CD4-positive, alpha-beta memory T cell (primary cell): ENCODE results near the gene EDARADD. TPM values are rescaled to one million over a fixed set of nuclear protein-coding genes. Genes with fewer than 3 reads are reported as not detected.
"Not testable (repeated sequence)": the region's sequence is repeated elsewhere in the genome, so short reads cannot be mapped to it uniquely, and the experiment has no call there.

Experiments
- CTCF ChIA-PET: fragments of 350-600 bp; sonication (Branson Sonifier 250); formaldehyde crosslinking; loops from one replicate; lab custom pipeline; 2021; ENCODE audit warnings: inconsistent platforms; ENCODE audit not compliant: partially characterized antibody; lab: Charles Lee
- POLR2A ChIA-PET: fragments of 350-600 bp; sonication (Branson Sonifier 250); formaldehyde crosslinking; loops from one replicate; lab custom pipeline; 2021; ENCODE audit not compliant: partially characterized antibody; lab: Charles Lee
- DNase-seq, 5 donors: peaks; one replicate each; pipeline versions ENCODE4 v3.0.0 to v3.0.0-alpha.2; 2020 to 2022; ENCODE audit warnings: mixed read lengths in 1 of 5
- H3K27ac ChIP-seq: one replicate; pipeline ENCODE4 v1.7.0; 2013; ENCODE audit warnings: low read depth, low read length
- H3K27me3 ChIP-seq: 2 replicates; pipeline ENCODE4 v1.7.0; 2013; ENCODE audit warnings: mild to moderate bottlenecking, low read length, moderate library complexity; ENCODE audit not compliant: insufficient read depth
- H3K36me3 ChIP-seq: 2 replicates; pipeline ENCODE4 v1.7.0; 2013; ENCODE audit warnings: mild to moderate bottlenecking, low read length, moderate library complexity; ENCODE audit not compliant: insufficient read depth
- H3K4me1 ChIP-seq: 2 replicates; pipeline ENCODE4 v1.7.0; 2013; ENCODE audit warnings: mild to moderate bottlenecking, low read length, moderate library complexity; ENCODE audit not compliant: insufficient read depth
- H3K4me3 ChIP-seq, 2 donors: one replicate each; pipeline ENCODE4 v1.7.0; 2013; ENCODE audit warnings: low read length in 2 of 2, mild to moderate bottlenecking in 1 of 2
- H3K9me3 ChIP-seq, 2 donors: one replicate each; pipeline ENCODE4 v1.7.0; 2013; ENCODE audit warnings: low read length in 2 of 2, control low read depth in 1 of 2; ENCODE audit not compliant: control insufficient read depth in 1 of 2
- H3K27ac Mint-ChIP-seq, 7 donors: one replicate each; pipeline ENCODE4 v1.8.0; 2020 to 2021; ENCODE audit warnings: mixed read lengths in 7 of 7, mild to moderate bottlenecking in 6 of 7, inconsistent platforms in 3 of 7, moderate library complexity in 3 of 7
- H3K27me3 Mint-ChIP-seq, 2 donors: one replicate each; pipeline ENCODE4 v1.8.0; 2020 to 2021; ENCODE audit warnings: mixed read lengths in 2 of 2
- H3K36me3 Mint-ChIP-seq, 2 donors: one replicate each; pipeline ENCODE4 v1.8.0; 2020 to 2021; ENCODE audit warnings: mixed read lengths in 2 of 2, inconsistent platforms in 1 of 2, mild to moderate bottlenecking in 1 of 2
- H3K4me1 Mint-ChIP-seq, 4 donors: one replicate each; pipeline ENCODE4 v1.8.0; 2020 to 2021; ENCODE audit warnings: mixed read lengths in 4 of 4, mild to moderate bottlenecking in 1 of 4
- H3K4me3 Mint-ChIP-seq, 8 donors: one replicate each; pipeline ENCODE4 v1.8.0; 2020 to 2021; ENCODE audit warnings: mixed read lengths in 8 of 8, mild to moderate bottlenecking in 7 of 8, moderate library complexity in 6 of 8, inconsistent platforms in 3 of 8
- H3K9me3 Mint-ChIP-seq, 8 donors: one replicate each; pipeline ENCODE4 v1.8.0; 2020 to 2021; ENCODE audit warnings: mixed read lengths in 8 of 8, mild to moderate bottlenecking in 5 of 8, inconsistent platforms in 3 of 8, moderate library complexity in 1 of 8
- intact Hi-C: fragments of 100-400 bp; cut with micrococcal nuclease; formaldehyde crosslinking; loops from one replicate; pipeline ENCODE4 v1.15.1; 2023
- polyA plus RNA-seq, 2 donors: library from polyadenylated mRNA; unstranded; fragments of 300-500 nt; fragmentation: Illumina TruSeq; gene quantifications; one replicate each; pipeline ENCODE4 v1.2.3, GENCODE V29; 2021
- total RNA-seq, 2 experiments: library from RNA; stranded (reverse); gene quantifications; one replicate each; pipeline ENCODE4 v1.2.3, GENCODE V29; 2021

Gene EDARADD
- total and polyA plus RNA-seq, 4 experiments from 2014 or later: 4.7 to 8.5 (median 7.9) TPM

GRCh38 chr1:236457775-236458174, 63.7 kb downstream of the EDARADD start:
- Mint-ChIP-seq H3K36me3 (peaks cover 0 to 4% of the 10 kb centered on the region in 2 donors), H3K4me1 (peaks cover 9 to 15% (median 13%) of the 10 kb centered on the region in 4 donors), H3K27me3 (peaks cover 0 to 12% of the 10 kb centered on the region in 2 donors), H3K4me3 (no peak overlapping the region), H3K9me3 (peaks cover 0 to 2% (median 0%) of the 10 kb centered on the region in 8 donors), H3K27ac (no peak overlapping the region)
- Histone ChIP-seq H3K27ac (no peak overlapping the region), H3K36me3 (no peaks in the 10 kb centered on the region), H3K9me3 (no peaks in the 10 kb centered on the region), H3K4me1 (peaks cover 7% of the 10 kb centered on the region), H3K27me3 (no peaks in the 10 kb centered on the region), H3K4me3 (no peak overlapping the region)
- DNase-seq: no peak
- POLR2A ChIA-PET: no interaction called here
- CTCF ChIA-PET: interaction anchor here (0.7 kb wide), 1 partner anchor 31 kb away, joined by 3 read pairs; no protein-coding TSS in a partner anchor
- intact Hi-C loops: no loop called here

DNA sequence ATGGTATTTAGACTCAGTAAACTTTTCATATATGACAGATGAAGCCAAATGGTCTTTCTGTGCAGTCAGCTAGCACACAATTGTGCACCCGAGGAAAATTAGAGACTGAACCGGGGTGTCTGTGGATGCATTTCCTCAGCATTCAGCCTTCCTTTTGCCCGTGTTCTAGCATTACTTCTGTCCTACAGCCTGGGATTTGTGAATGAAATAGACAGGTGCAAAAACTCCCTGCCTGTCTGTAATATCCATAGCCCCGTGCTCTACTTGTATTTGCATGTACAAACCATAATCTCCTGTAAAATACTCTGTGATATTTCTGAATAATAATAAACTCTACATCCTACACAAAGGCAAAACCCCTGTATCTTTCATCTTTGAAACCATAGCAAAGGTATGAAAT, 64.9 kb downstream of the EDARADD start:
- peaks cover 3 to 18% of the 10 kb centered on the region in 2 donors for H3K27me3 Mint-ChIP-seq
- no peak overlapping the region for H3K27ac ChIP-seq
- no peak overlapping the region for H3K27ac Mint-ChIP-seq
- no peak overlapping the region for H3K4me3 ChIP-seq
- CTCF ChIA-PET: no interaction called here
- no peaks in the 10 kb centered on the region for H3K9me3 ChIP-seq
- POLR2A ChIA-PET: no interaction called here
- H3K4me1 Mint-ChIP-seq: peaks cover 9 to 15% (median 13%) of the 10 kb centered on the region in 4 donors
- H3K4me1 ChIP-seq: peaks cover 7% of the 10 kb centered on the region
- peaks cover 0 to 2% (median 0%) of the 10 kb centered on the region in 8 donors for H3K9me3 Mint-ChIP-seq
- intact Hi-C loops: no loop called here
- peaks cover 0 to 4% of the 10 kb centered on the region in 2 donors for H3K36me3 Mint-ChIP-seq
- no peaks in the 10 kb centered on the region for H3K27me3 ChIP-seq
- DNase-seq: no peak
- no peak overlapping the region for H3K4me3 Mint-ChIP-seq
- H3K36me3 ChIP-seq: no peaks in the 10 kb centered on the region

DNA sequence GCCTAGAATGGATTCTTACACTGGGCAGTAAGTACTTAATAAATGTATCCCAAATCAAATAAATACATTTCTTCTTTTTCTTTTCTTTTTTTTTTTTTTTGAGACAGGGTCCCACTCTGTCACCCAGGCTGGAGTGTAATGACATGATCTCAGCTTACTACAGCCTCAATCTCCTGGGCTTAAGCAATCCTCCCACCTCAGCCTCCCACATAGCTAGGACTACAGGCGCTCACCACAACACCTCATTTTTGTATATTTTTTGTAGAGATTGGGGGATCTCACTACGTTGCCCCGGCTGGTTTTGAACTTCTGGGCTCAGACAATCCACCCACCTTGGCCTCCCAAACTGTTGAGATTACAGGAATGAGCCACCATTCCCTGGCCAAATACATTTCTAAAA, 66.0 kb downstream of the EDARADD start:
- Mint-ChIP-seq H3K4me1 (peaks cover 15 to 21% (median 19%) of the 10 kb centered on the region in 4 donors), H3K27ac (no peak overlapping the region), H3K4me3 (no peak overlapping the region), H3K36me3 (peaks cover 1 to 4% of the 10 kb centered on the region in 2 donors), H3K9me3 (peaks cover 0 to 4% (median 0%) of the 10 kb centered on the region in 8 donors), H3K27me3 (peaks cover 3 to 22% of the 10 kb centered on the region in 2 donors)
- H3K27me3 ChIP-seq: no peaks in the 10 kb centered on the region
- no peaks in the 10 kb centered on the region for H3K36me3 ChIP-seq
- H3K9me3 ChIP-seq: no peaks in the 10 kb centered on the region
- POLR2A ChIA-PET: no interaction called here
- H3K27ac ChIP-seq: no peak overlapping the region
- DNase-seq: no peak
- CTCF ChIA-PET: no interaction called here
- H3K4me3 ChIP-seq: no peak overlapping the region
- peaks cover 14% of the 10 kb centered on the region for H3K4me1 ChIP-seq
- intact Hi-C loops: no loop called here

DNA sequence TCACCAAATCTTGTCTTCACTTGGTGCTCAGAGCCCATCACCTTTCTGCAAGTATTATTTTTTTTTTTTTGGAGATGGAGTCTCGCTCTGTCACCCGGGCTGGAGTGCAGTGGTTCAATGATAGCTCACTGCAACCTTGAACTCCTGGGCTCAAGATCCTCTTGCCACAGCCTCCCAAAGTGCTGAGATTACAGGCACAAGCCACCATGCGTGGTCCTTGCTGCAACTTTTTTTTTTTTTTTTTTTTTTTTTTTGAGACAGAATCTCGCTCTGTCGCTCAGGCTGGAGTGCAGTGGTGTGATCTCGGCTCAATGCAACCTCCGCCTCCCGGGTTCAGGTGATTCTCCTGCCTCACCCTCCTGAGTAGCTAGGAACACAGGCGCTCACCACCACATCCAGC, 70.1 kb downstream of the EDARADD start:
- H3K36me3 ChIP-seq, H3K9me3 ChIP-seq, H3K36me3 Mint-ChIP-seq, DNase-seq, H3K27ac ChIP-seq, intact Hi-C loops, CTCF ChIA-PET, H3K27me3 ChIP-seq, H3K9me3 Mint-ChIP-seq, POLR2A ChIA-PET, H3K4me3 Mint-ChIP-seq, H3K4me3 ChIP-seq: not testable (repeated sequence)
- peaks cover 22% of the 10 kb centered on the region for H3K4me1 ChIP-seq
- H3K4me1 Mint-ChIP-seq: peaks cover 21 to 28% (median 22%) of the 10 kb centered on the region in 4 donors
- peak overlapping the region in 1 of 7 donors; percentile 29 for H3K27ac Mint-ChIP-seq
- peaks cover 3 to 34% of the 10 kb centered on the region in 2 donors for H3K27me3 Mint-ChIP-seq

DNA sequence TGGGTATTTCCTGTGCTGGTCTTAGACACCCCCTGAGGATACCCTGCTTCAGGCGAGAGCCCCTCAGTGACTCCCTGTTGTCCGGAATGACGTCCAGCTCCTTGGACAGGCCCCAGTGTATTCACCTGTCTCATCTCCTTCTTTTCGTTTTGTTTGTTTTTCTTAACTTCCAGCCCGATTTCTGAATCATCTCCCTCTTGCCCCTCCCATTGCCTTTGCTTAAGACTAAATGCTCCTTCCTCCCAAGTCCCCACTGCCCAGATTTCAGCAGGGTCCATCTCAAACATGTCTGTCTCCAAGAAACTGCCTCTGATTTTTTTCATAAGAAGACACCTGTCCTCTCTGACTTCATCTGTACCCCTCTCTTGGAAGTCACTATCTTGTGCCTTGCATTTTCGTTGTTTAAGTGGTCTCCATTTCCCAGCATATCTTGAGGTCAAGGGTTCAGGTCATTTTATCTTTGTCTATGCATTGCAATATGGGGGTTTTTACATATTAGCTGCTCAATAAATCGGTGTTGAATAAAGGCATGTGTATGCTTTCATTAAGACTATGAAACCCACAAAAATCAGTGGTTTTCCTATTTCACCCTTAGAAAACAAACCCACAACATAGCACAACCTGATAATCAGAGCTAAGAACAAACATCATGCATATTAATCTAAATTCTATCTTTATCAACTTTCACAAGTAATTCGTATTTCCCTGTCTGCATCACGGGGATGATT, 71.3 kb downstream of the EDARADD start:
- no peaks in the 10 kb centered on the region for H3K27me3 ChIP-seq
- ChIA-PET CTCF (no interaction called here), POLR2A (no interaction called here)
- Mint-ChIP-seq H3K9me3 (peaks cover 0 to 4% (median 0%) of the 10 kb centered on the region in 8 donors), H3K27me3 (peaks cover 3 to 31% of the 10 kb centered on the region in 2 donors), H3K36me3 (peaks cover 0 to 1% of the 10 kb centered on the region in 2 donors), H3K4me3 (peak overlapping the region; percentile 48 to 82 (median 66)), H3K27ac (peak overlapping the region in 5 of 7 donors; percentile 10 to 88 (median 57)), H3K4me1 (peaks cover 20 to 28% (median 21%) of the 10 kb centered on the region in 4 donors)
- no peaks in the 10 kb centered on the region for H3K36me3 ChIP-seq
- H3K4me3 ChIP-seq: peak overlapping the region in 1 of 2 donors; percentile 29
- no peak overlapping the region for H3K27ac ChIP-seq
- peaks cover 22% of the 10 kb centered on the region for H3K4me1 ChIP-seq
- no peaks in the 10 kb centered on the region for H3K9me3 ChIP-seq
- intact Hi-C loops: no loop called here
- DNase-seq: peak in 1 of 5 donors; percentile 5

GRCh38 chr1:236465959-236466303, 71.8 kb downstream of the EDARADD start:
- H3K36me3 Mint-ChIP-seq: peaks cover 0 to 1% of the 10 kb centered on the region in 2 donors
- H3K4me1 Mint-ChIP-seq: peaks cover 20 to 28% (median 21%) of the 10 kb centered on the region in 4 donors
- H3K4me1 ChIP-seq: peaks cover 22% of the 10 kb centered on the region
- H3K9me3 ChIP-seq: no peaks in the 10 kb centered on the region
- H3K27me3 ChIP-seq: no peaks in the 10 kb centered on the region
- no peak overlapping the region for H3K27ac ChIP-seq
- H3K27me3 Mint-ChIP-seq: peaks cover 3 to 31% of the 10 kb centered on the region in 2 donors
- ChIA-PET POLR2A (no interaction called here), CTCF (no interaction called here)
- intact Hi-C loops: no loop called here
- peak overlapping the region in 6 of 7 donors; percentile 3 to 88 (median 38) for H3K27ac Mint-ChIP-seq
- DNase-seq: peak in 4 of 5 donors; percentile 30 to 51 (median 43)
- H3K4me3 Mint-ChIP-seq: peak overlapping the region; percentile 48 to 82 (median 66)
- H3K36me3 ChIP-seq: no peaks in the 10 kb centered on the region
- peaks cover 0 to 4% (median 0%) of the 10 kb centered on the region in 8 donors for H3K9me3 Mint-ChIP-seq
- peak overlapping the region in 1 of 2 donors; percentile 29 for H3K4me3 ChIP-seq

- no peaks in the 10 kb centered on the region for H3K36me3 ChIP-seq
- Mint-ChIP-seq H3K27ac (peak overlapping the region in 2 of 7 donors; percentile 32 to 75), H3K9me3 (peaks cover 0 to 4% (median 0%) of the 10 kb centered on the region in 8 donors), H3K27me3 (peaks cover 3 to 25% of the 10 kb centered on the region in 2 donors), H3K4me3 (peak overlapping the region in 1 of 8 donors; percentile 37), H3K36me3 (peaks cover 0 to 1% of the 10 kb centered on the region in 2 donors), H3K4me1 (peaks cover 20 to 28% (median 21%) of the 10 kb centered on the region in 4 donors)
- CTCF ChIA-PET: interaction anchor here (1.1 kb wide), 1 partner anchor 16 kb away, joined by 3 read pairs; no protein-coding TSS in a partner anchor
- intact Hi-C loops: no loop called here
- H3K9me3 ChIP-seq: no peaks in the 10 kb centered on the region
- H3K27me3 ChIP-seq: no peaks in the 10 kb centered on the region
- H3K4me3 ChIP-seq: no peak overlapping the region
- H3K27ac ChIP-seq: no peak overlapping the region
- POLR2A ChIA-PET: no interaction called here
- H3K4me1 ChIP-seq: peaks cover 22% of the 10 kb centered on the region
- DNase-seq: no peak
Observed at GRCh38 chr1:236467327-236467641, 73.2 kb downstream of the EDARADD start.
